22Rv1 (cell line): ENCODE measurements around the gene RBM45.

Source experiments
- ZFX ChIP-seq: fragments of 450-650 bp; IDR thresholded peaks from 2 replicates; pipeline ENCODE4 v1.6.1; 2017; ENCODE audit warnings: antibody characterized with exemption, borderline replicate concordance
- TF ChIP-seq, protein P1 (sequence below): fragments of 450-650 bp; IDR thresholded peaks from 2 replicates; pipeline ENCODE4 v1.5.1; 2017; ENCODE audit warnings: mild to moderate bottlenecking

DNA sequence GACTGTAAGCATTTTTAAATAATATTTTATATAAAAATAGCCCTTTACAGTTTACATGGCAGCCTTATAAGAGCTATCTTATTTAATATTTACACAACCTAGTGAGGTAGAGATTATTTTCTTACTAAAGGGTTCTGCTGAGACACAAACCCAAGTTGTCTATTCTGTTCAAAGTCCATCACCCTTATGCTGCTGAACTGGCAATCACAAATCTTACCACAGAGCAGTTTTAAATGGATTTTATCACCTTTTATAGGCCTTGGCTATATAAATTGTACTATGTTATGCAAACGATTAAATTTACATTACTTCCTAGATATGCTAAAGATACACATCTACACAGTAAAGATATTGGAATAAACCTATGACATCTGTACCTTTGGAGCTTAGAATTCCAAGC is 40.7 kb downstream of the RBM45 start:
- TF ChIP-seq, protein P1, sequence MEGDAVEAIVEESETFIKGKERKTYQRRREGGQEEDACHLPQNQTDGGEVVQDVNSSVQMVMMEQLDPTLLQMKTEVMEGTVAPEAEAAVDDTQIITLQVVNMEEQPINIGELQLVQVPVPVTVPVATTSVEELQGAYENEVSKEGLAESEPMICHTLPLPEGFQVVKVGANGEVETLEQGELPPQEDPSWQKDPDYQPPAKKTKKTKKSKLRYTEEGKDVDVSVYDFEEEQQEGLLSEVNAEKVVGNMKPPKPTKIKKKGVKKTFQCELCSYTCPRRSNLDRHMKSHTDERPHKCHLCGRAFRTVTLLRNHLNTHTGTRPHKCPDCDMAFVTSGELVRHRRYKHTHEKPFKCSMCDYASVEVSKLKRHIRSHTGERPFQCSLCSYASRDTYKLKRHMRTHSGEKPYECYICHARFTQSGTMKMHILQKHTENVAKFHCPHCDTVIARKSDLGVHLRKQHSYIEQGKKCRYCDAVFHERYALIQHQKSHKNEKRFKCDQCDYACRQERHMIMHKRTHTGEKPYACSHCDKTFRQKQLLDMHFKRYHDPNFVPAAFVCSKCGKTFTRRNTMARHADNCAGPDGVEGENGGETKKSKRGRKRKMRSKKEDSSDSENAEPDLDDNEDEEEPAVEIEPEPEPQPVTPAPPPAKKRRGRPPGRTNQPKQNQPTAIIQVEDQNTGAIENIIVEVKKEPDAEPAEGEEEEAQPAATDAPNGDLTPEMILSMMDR, result no peak
- TF ChIP-seq ZFX, result no peak
